Heart right ventricle (tissue), 16 donors: ENCODE measurements around the gene NACC2. TPM values are rescaled to one million over a fixed set of nuclear protein-coding genes. Genes with fewer than 3 reads are reported as not detected.

Source experiments
- ATAC-seq, 8 donors: fragments of 200-7000 bp; cut with Tn5 transposase; one replicate each; pipeline ENCODE4 v1.9.1; 2020; ENCODE audit warnings: mild to moderate bottlenecking in 8 of 8, moderate library complexity in 8 of 8, moderate number of reproducible peaks in 1 of 8
- DNase-seq, 2 donors: peaks; one replicate each; pipeline ENCODE4 v3.0.0-alpha.2; 2020
- H3K27ac ChIP-seq, 10 donors: fragments of 200-600 bp; sonication (generic) in 2 of 10; one replicate each; pipeline versions ENCODE4 v1.5.0 to v1.8.0; 2020 to 2022; ENCODE audit warnings: mild to moderate bottlenecking in 3 of 10
- H3K27me3 ChIP-seq, 7 donors: fragments of 200-600 bp; one replicate each; pipeline ENCODE4 v1.8.0; 2021 to 2022; ENCODE audit warnings: mild to moderate bottlenecking in 2 of 7
- H3K36me3 ChIP-seq, 9 donors: fragments of 200-600 bp; sonication (generic) in 1 of 9; one replicate each; pipeline versions ENCODE4 v1.5.0 to v1.8.0; 2020 to 2022; ENCODE audit warnings: mild to moderate bottlenecking in 2 of 9
- H3K4me1 ChIP-seq, 9 donors: fragments of 200-600 bp; sonication (generic) in 1 of 9; one replicate each; pipeline versions ENCODE4 v1.5.0 to v1.8.0; 2020 to 2022; ENCODE audit warnings: mild to moderate bottlenecking in 4 of 9
- H3K4me3 ChIP-seq, 10 donors: fragments of 200-600 bp; sonication (generic) in 2 of 10; one replicate each; pipeline versions ENCODE4 v1.5.0 to v1.8.0; 2020 to 2022; ENCODE audit warnings: mild to moderate bottlenecking in 7 of 10, moderate library complexity in 2 of 10
- H3K9me3 ChIP-seq, 11 donors: fragments of 200-600 bp in 10 of 11; sonication (generic) in 2 of 11; one replicate each; pipeline versions ENCODE4 v1.5.0 to v1.8.0; 2013 to 2022; ENCODE audit warnings: mild to moderate bottlenecking in 2 of 11, control low read depth in 1 of 11, moderate library complexity in 1 of 11
- CTCF ChIP-seq, 9 donors: fragments of 200-600 bp; sonication (generic) in 2 of 9; IDR thresholded peaks; one replicate each; pipeline versions ENCODE4 v1.5.0 to v1.8.0; 2021 to 2022; ENCODE audit warnings: antibody characterized with exemption in 9 of 9, mild to moderate bottlenecking in 5 of 9, moderate library complexity in 1 of 9
- WGBS, 2 donors: extraction: QIAGEN DNeasy Blood & Tissue Kit; methylation state at CpG; one replicate each; pipeline ENCODE4 v1.1.7; 2013; ENCODE audit warnings: inconsistent platforms in 1 of 2; 5-methylcytosine and 5-hydroxymethylcytosine counted together
- intact Hi-C, 10 donors: fragments of 100-400 bp; cut with DNase I; formaldehyde crosslinking; loops; one replicate each; pipeline versions ENCODE4 v1.11.1 to v1.14.2; 2022
- polyA plus RNA-seq, 2 donors: library from polyadenylated mRNA; stranded (reverse); fragments of 200-250 nt; gene quantifications; one replicate each; pipeline ENCODE4 v1.2.3, GENCODE V29; 2013
- total RNA-seq, 10 donors: library from RNA; stranded (reverse); fragmentation: NEBNext Ultra II Directional in 3 of 10; extraction: Animal tissue kit (Norgen Biotek cat#: 25700) in 3 of 10; gene quantifications; one replicate each; pipeline versions ENCODE4 v1.2.1 to v1.2.4, GENCODE V29; 2021 to 2023
- donor health status: Arrhythmogenic right ventricular cardiomyopathy.
- donor health status: ischemic (EF 13 %, LVEDD 7.1; RV severe dilation, severe dysfunction).
- donor health status: healthy with polysubstance abuse.
- donor health status: DM: no; HTN: yes; CAD: no.
- donor health status: DM: no; HTN: no; CAD: no.
- donor health status: ischemic (EF 25% LVEDD 6.9; RV normal size, moderate dysfunction).
- donor health status: ischemic (EF 25% LVEDD 5.7; RV mildly dilated, moderate dysfunction).
- donor health status: healthy.
- donor health status: DM: yes; HTN: yes; CAD: no.
- donor health status: Ischemic cardiomyopathy.
- donor health status: ischemic (EF 35%, LVEDD 5.7; RV mildly dilated, moderate dysfunction).
- donor health status: nonischemic (EF 11% LVEDD 7.7; RV severe dilation, severe dysfunction).
- donor health status: DM: yes; HTN: yes; CAD: no.
- donor health status: PGD.
- donor health status: ischemic (EF 29% LVEDD 5.4; RV normal size, mild dysfunction).
- donor health status: nonischemic (EF 23%, LVEDD 6.1; RV moderate dilation, normal function).

NACC2 gene
- total and polyA plus RNA-seq, 12 donors, result 15.6 to 55.1 (median 39.7) TPM

GRCh38 chr9:135986605-135987004, 108.5 kb downstream of the NACC2 start:
- DNase-seq (no peak), ATAC-seq (no peak)
- 83 to 90% methylated on average over 15 of the region's 15 CpGs for WGBS, 2 donors
- H3K27ac ChIP-seq, result no peak overlapping the region
- no peaks in the 10 kb centered on the region for H3K36me3 ChIP-seq
- no peak for TF ChIP-seq CTCF (IDR thresholded peaks at IDR 0.05)
- intact Hi-C loops, result loop anchor here in 1 of 10 donors (10.0 kb wide), 1 partner anchor 258 kb away; the partner anchor contains the start of gene QSOX2
- peaks cover 0 to 15% (median 0%) of the 10 kb centered on the region in 7 donors for H3K27me3 ChIP-seq
- peaks cover 0 to 22% (median 16%) of the 10 kb centered on the region in 9 donors for H3K4me1 ChIP-seq
- H3K4me3 ChIP-seq, result no peak overlapping the region
- H3K9me3 ChIP-seq, result no peaks in the 10 kb centered on the region

GRCh38 chr9:135985889-135986288, 109.2 kb downstream of the NACC2 start:
- WGBS, 2 donors, result 92% methylated on average over 21 of the region's 21 CpGs
- Histone ChIP-seq H3K4me1 (peaks cover 0 to 15% (median 12%) of the 10 kb centered on the region in 9 donors), H3K4me3 (no peak overlapping the region), H3K27ac (no peak overlapping the region), H3K27me3 (peaks cover 0 to 15% (median 0%) of the 10 kb centered on the region in 7 donors), H3K36me3 (no peaks in the 10 kb centered on the region), H3K9me3 (no peaks in the 10 kb centered on the region)
- DNase-seq (no peak), ATAC-seq (no peak)
- no peak for TF ChIP-seq CTCF (IDR thresholded peaks at IDR 0.05)
- intact Hi-C loops, result loop anchor here in 1 of 10 donors (10.0 kb wide), 1 partner anchor 259 kb away; the partner anchor contains the start of gene QSOX2

- Histone ChIP-seq H3K36me3 (no peaks in the 10 kb centered on the region), H3K4me1 (peaks cover 0 to 15% (median 10%) of the 10 kb centered on the region in 9 donors), H3K27me3 (peaks cover 0 to 15% (median 0%) of the 10 kb centered on the region in 7 donors), H3K9me3 (no peaks in the 10 kb centered on the region), H3K4me3 (no peak overlapping the region), H3K27ac (no peak overlapping the region)
- TF ChIP-seq CTCF (IDR thresholded peaks at IDR 0.05), result no peak
- DNase-seq (no peak), ATAC-seq (no peak)
- 89 to 94% methylated on average over 12 of the region's 14 CpGs for WGBS, 2 donors
- intact Hi-C loops, result loop anchor here in 1 of 10 donors (10.0 kb wide), 1 partner anchor 259 kb away; the partner anchor contains the start of gene QSOX2
These were observed 109.7 kb downstream of the NACC2 start for GRCh38 chr9:135985459-135985774.

- Histone ChIP-seq H3K4me1 (peaks cover 2 to 9% (median 7%) of the 10 kb centered on the region in 9 donors), H3K27me3 (peaks cover 0 to 7% (median 0%) of the 10 kb centered on the region in 7 donors), H3K27ac (no peak overlapping the region), H3K4me3 (no peak overlapping the region), H3K36me3 (no peaks in the 10 kb centered on the region), H3K9me3 (no peaks in the 10 kb centered on the region)
- 60 to 66% methylated on average over 22 of the region's 22 CpGs for WGBS, 2 donors
- intact Hi-C loops, result loop anchor here in 2 of 10 donors (5.0 to 10.0 kb wide), 2 partner anchors 261 to 1052 kb away; partner anchors contain the start of gene QSOX2 (in 1 of the 2)
- DNase-seq (no peak), ATAC-seq (no peak)
- no peak for TF ChIP-seq CTCF (IDR thresholded peaks at IDR 0.05)
These were observed 110.9 kb downstream of the NACC2 start for GRCh38 chr9:135984072-135984710.
